CD8-positive, alpha-beta memory T cell (primary cell): ENCODE results near the gene SOX6. TPM values are rescaled to one million over a fixed set of nuclear protein-coding genes. Genes with fewer than 3 reads are reported as not detected.

Source experiments
- CTCF ChIA-PET: fragments of 350-600 bp; sonication (Branson Sonifier 250); formaldehyde crosslinking; loops from one replicate; lab custom pipeline; 2021; ENCODE audit warnings: antibody characterized with exemption; lab: Charles Lee
- POLR2A ChIA-PET: fragments of 350-600 bp; sonication (Branson Sonifier 250); formaldehyde crosslinking; loops from one replicate; lab custom pipeline; 2021; ENCODE audit warnings: antibody characterized with exemption; lab: Charles Lee
- DNase-seq, 5 donors: peaks; one replicate each; pipeline versions ENCODE4 v3.0.0 to v3.0.0-alpha.2; 2020 to 2022; ENCODE audit warnings: mixed read lengths in 1 of 5
- H3K27ac ChIP-seq: one replicate; pipeline ENCODE4 v1.7.0; 2013; ENCODE audit warnings: low read depth, mild to moderate bottlenecking, low read length, moderate library complexity
- H3K27me3 ChIP-seq: 2 replicates; pipeline ENCODE4 v1.7.0; 2013; ENCODE audit warnings: low read length, mild to moderate bottlenecking; ENCODE audit not compliant: insufficient read depth, poor library complexity, severe bottlenecking
- H3K36me3 ChIP-seq: 2 replicates; pipeline ENCODE4 v1.7.0; 2013; ENCODE audit warnings: mild to moderate bottlenecking, low read length, moderate library complexity; ENCODE audit not compliant: insufficient read depth
- H3K4me1 ChIP-seq: 2 replicates; pipeline ENCODE4 v1.7.0; 2013; ENCODE audit warnings: mild to moderate bottlenecking, low read length, moderate library complexity; ENCODE audit not compliant: insufficient read depth
- H3K4me3 ChIP-seq: 2 replicates; pipeline ENCODE4 v1.7.0; 2013; ENCODE audit warnings: mild to moderate bottlenecking, low read length
- H3K9me3 ChIP-seq: 2 replicates; pipeline ENCODE4 v1.7.0; 2013; ENCODE audit warnings: mild to moderate bottlenecking, low read length
- H3K27ac Mint-ChIP-seq, 8 donors: one replicate each; pipeline ENCODE4 v1.8.0; 2020 to 2021; ENCODE audit warnings: mixed read lengths in 8 of 8, mild to moderate bottlenecking in 6 of 8, inconsistent platforms in 3 of 8, moderate library complexity in 3 of 8
- H3K27me3 Mint-ChIP-seq, 2 donors: one replicate each; pipeline ENCODE4 v1.8.0; 2020 to 2021; ENCODE audit warnings: mixed read lengths in 2 of 2, mild to moderate bottlenecking in 1 of 2, moderate library complexity in 1 of 2
- H3K36me3 Mint-ChIP-seq, 3 donors: one replicate each; pipeline ENCODE4 v1.8.0; 2020 to 2021; ENCODE audit warnings: mixed read lengths in 3 of 3, inconsistent platforms in 1 of 3, mild to moderate bottlenecking in 1 of 3
- H3K4me1 Mint-ChIP-seq, 3 donors: one replicate each; pipeline ENCODE4 v1.8.0; 2020 to 2021; ENCODE audit warnings: mixed read lengths in 3 of 3, inconsistent platforms in 1 of 3, mild to moderate bottlenecking in 1 of 3
- H3K4me3 Mint-ChIP-seq, 7 donors: one replicate each; pipeline ENCODE4 v1.8.0; 2020 to 2021; ENCODE audit warnings: mixed read lengths in 7 of 7, mild to moderate bottlenecking in 6 of 7, moderate library complexity in 4 of 7, inconsistent platforms in 2 of 7
- H3K9me3 Mint-ChIP-seq, 5 donors: one replicate each; pipeline ENCODE4 v1.8.0; 2020 to 2022; ENCODE audit warnings: mixed read lengths in 5 of 5, mild to moderate bottlenecking in 3 of 5, moderate library complexity in 2 of 5, inconsistent platforms in 1 of 5
- polyA plus RNA-seq: library from polyadenylated mRNA; unstranded; fragments of 300-500 nt; fragmentation: Illumina TruSeq; gene quantifications from one replicate; pipeline ENCODE4 v1.2.3, GENCODE V29; 2021
- total RNA-seq, 2 experiments: library from RNA; stranded (reverse); gene quantifications; one replicate each; pipeline ENCODE4 v1.2.3, GENCODE V29; 2021

SOX6 gene
- total and polyA plus RNA-seq, 3 experiments from 2014 or later, result not detected

- ChIA-PET CTCF (no interaction called here), POLR2A (no interaction called here)
- no peaks in the 10 kb centered on the region for H3K9me3 ChIP-seq
- no peaks in the 10 kb centered on the region for H3K27me3 ChIP-seq
- Mint-ChIP-seq H3K4me1 (no peaks in the 10 kb centered on the region), H3K36me3 (no peaks in the 10 kb centered on the region), H3K4me3 (no peak overlapping the region), H3K27ac (no peak overlapping the region), H3K27me3 (no peaks in the 10 kb centered on the region), H3K9me3 (peaks cover 0 to 3% (median 0%) of the 10 kb centered on the region in 5 donors)
- H3K36me3 ChIP-seq, result no peaks in the 10 kb centered on the region
- no peak overlapping the region for H3K4me3 ChIP-seq
- H3K4me1 ChIP-seq, result no peaks in the 10 kb centered on the region
- no peak overlapping the region for H3K27ac ChIP-seq
- DNase-seq, result no peak
Measured at GRCh38 chr11:15976433-15977045, 379.8 kb downstream of the SOX6 start.

DNA sequence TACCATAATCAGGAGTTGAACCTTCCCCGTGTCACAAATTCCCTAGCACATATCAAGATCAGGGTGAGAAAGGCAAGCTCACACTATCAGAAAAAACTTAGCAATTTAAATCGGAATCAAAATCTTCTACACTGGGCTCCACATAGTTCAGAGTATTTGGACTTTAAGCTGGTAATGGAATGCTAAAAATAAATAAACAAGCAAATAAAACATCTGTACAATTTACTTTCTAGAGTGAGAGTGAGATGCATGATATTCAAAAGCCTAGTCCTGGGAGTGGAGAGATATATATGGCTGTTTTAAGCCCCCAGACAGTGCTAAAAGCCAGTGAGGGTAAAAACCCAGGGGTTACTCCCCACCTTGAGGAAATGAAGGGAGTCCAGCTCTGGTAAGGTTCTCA is 380.6 kb downstream of the SOX6 start:
- no peak overlapping the region for H3K27ac Mint-ChIP-seq

GRCh38 chr11:15972838-15973237 is 383.5 kb downstream of the SOX6 start:
- Mint-ChIP-seq H3K27me3 (no peaks in the 10 kb centered on the region), H3K27ac (no peak overlapping the region), H3K36me3 (no peaks in the 10 kb centered on the region), H3K9me3 (peaks cover 0 to 6% (median 2%) of the 10 kb centered on the region in 5 donors), H3K4me1 (no peaks in the 10 kb centered on the region), H3K4me3 (no peak overlapping the region)
- CTCF ChIA-PET, result no interaction called here
- H3K36me3 ChIP-seq, result no peaks in the 10 kb centered on the region
- POLR2A ChIA-PET, result no interaction called here
- H3K27ac ChIP-seq, result no peak overlapping the region
- H3K4me1 ChIP-seq, result no peaks in the 10 kb centered on the region
- H3K4me3 ChIP-seq, result no peak overlapping the region
- no peaks in the 10 kb centered on the region for H3K27me3 ChIP-seq
- no peaks in the 10 kb centered on the region for H3K9me3 ChIP-seq
- DNase-seq, result no peak

More for the DNA sequence above, 380.6 kb downstream of the SOX6 start:
- no peaks in the 10 kb centered on the region for H3K36me3 ChIP-seq
- no peaks in the 10 kb centered on the region for H3K27me3 ChIP-seq
- Mint-ChIP-seq H3K27me3 (no peaks in the 10 kb centered on the region), H3K36me3 (no peaks in the 10 kb centered on the region), H3K9me3 (peaks cover 0 to 3% (median 0%) of the 10 kb centered on the region in 5 donors), H3K4me3 (no peak overlapping the region), H3K4me1 (no peaks in the 10 kb centered on the region)
- CTCF ChIA-PET, result no interaction called here
- POLR2A ChIA-PET, result no interaction called here
- no peak overlapping the region for H3K4me3 ChIP-seq
- no peaks in the 10 kb centered on the region for H3K4me1 ChIP-seq
- H3K27ac ChIP-seq, result no peak overlapping the region
- H3K9me3 ChIP-seq, result no peaks in the 10 kb centered on the region
- no peak for DNase-seq

GRCh38 chr11:15971215-15971546 is 385.2 kb downstream of the SOX6 start:
- Histone ChIP-seq H3K9me3 (no peaks in the 10 kb centered on the region), H3K36me3 (no peaks in the 10 kb centered on the region), H3K27ac (no peak overlapping the region), H3K4me3 (no peak overlapping the region), H3K27me3 (no peaks in the 10 kb centered on the region), H3K4me1 (no peaks in the 10 kb centered on the region)
- H3K9me3 Mint-ChIP-seq, result peaks cover 0 to 6% (median 3%) of the 10 kb centered on the region in 5 donors
- no peak overlapping the region for H3K27ac Mint-ChIP-seq
- no peak overlapping the region for H3K4me3 Mint-ChIP-seq
- H3K4me1 Mint-ChIP-seq, result no peaks in the 10 kb centered on the region
- H3K27me3 Mint-ChIP-seq, result no peaks in the 10 kb centered on the region
- CTCF ChIA-PET, result no interaction called here
- H3K36me3 Mint-ChIP-seq, result no peaks in the 10 kb centered on the region
- DNase-seq, result no peak
- POLR2A ChIA-PET, result no interaction called here

DNA sequence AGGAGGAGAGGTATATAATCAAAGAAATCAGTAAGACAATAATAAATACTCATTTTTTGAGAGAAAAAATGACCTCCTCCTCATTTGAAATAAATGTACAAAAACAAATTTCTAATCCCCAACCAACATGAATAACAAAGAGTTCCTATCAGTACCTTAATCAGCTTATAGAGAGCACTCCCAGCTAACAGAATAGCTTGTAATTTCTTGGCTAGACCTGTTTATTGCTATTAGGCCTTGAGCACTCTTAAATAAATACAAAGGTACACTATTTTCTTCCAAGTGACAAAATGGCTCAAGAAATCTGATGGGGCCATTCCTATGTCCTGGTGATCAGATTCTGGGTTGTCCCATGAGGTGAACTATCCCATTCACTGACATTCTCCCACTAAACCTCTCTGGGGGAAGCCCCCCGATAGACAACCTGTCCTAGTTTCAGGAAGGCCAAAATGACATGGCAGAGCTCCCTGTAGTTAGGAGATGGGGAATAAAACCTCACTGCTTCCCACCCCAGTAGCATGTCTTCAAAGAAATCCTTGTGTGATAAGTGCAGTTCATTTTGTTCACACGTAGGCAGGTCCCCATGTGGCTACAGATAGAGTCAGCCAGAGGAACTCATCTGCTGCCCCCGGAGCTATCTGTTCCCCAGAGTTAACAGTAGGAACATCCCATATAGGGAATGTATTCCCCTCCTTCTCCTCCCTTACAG is 385.7 kb downstream of the SOX6 start:
- Mint-ChIP-seq H3K27ac (no peak overlapping the region), H3K9me3 (peaks cover 0 to 7% (median 3%) of the 10 kb centered on the region in 5 donors), H3K36me3 (no peaks in the 10 kb centered on the region), H3K4me3 (no peak overlapping the region), H3K4me1 (no peaks in the 10 kb centered on the region), H3K27me3 (no peaks in the 10 kb centered on the region)
- Histone ChIP-seq H3K4me1 (no peaks in the 10 kb centered on the region), H3K27me3 (no peaks in the 10 kb centered on the region), H3K36me3 (no peaks in the 10 kb centered on the region), H3K4me3 (no peak overlapping the region), H3K9me3 (no peaks in the 10 kb centered on the region), H3K27ac (no peak overlapping the region)
- POLR2A ChIA-PET, result no interaction called here
- CTCF ChIA-PET, result no interaction called here
- DNase-seq, result no peak

DNA sequence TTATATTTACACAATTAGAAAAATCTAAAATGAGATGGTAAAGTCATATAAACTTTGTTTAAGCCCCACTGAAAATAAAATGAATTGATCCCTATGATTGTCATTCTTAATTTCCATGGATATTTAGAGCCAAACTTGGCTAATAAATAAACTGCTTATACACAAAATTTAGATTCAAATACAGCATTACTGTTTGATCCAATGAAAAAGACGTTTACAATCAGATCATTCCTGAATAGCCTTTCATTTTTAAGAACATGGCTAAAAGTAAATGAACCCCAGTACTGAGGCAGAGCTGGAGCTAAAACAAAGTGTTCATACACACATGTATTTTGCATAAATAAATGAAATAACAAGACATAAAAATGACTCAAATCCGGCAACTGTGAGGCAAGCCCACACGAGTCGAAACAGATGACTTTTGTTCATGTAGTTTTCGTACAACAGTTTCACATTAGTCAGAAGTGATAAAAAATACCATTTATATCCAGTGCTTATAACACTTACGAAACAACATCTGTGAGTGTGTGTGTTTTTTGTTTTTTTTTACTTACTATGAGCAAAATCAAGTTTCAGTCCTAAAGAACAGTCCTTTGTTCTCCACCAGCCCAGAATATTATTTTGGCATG is 386.5 kb downstream of the SOX6 start:
- Histone ChIP-seq H3K4me1 (no peaks in the 10 kb centered on the region), H3K27ac (peak overlapping the region; percentile 29), H3K36me3 (no peaks in the 10 kb centered on the region), H3K27me3 (no peaks in the 10 kb centered on the region), H3K4me3 (no peak overlapping the region), H3K9me3 (no peaks in the 10 kb centered on the region)
- Mint-ChIP-seq H3K4me1 (no peaks in the 10 kb centered on the region), H3K9me3 (peaks cover 0 to 11% (median 3%) of the 10 kb centered on the region in 5 donors), H3K36me3 (no peaks in the 10 kb centered on the region), H3K27ac (no peak overlapping the region), H3K4me3 (no peak overlapping the region), H3K27me3 (no peaks in the 10 kb centered on the region)
- ChIA-PET POLR2A (no interaction called here), CTCF (no interaction called here)
- no peak for DNase-seq

GRCh38 chr11:15969281-15969680 is 387.1 kb downstream of the SOX6 start:
- CTCF ChIA-PET, result no interaction called here
- Histone ChIP-seq H3K36me3 (no peaks in the 10 kb centered on the region), H3K27me3 (no peaks in the 10 kb centered on the region), H3K27ac (peak overlapping the region; percentile 29), H3K9me3 (no peaks in the 10 kb centered on the region), H3K4me3 (no peak overlapping the region), H3K4me1 (no peaks in the 10 kb centered on the region)
- Mint-ChIP-seq H3K27me3 (no peaks in the 10 kb centered on the region), H3K4me3 (no peak overlapping the region), H3K9me3 (peaks cover 0 to 11% (median 3%) of the 10 kb centered on the region in 5 donors), H3K36me3 (no peaks in the 10 kb centered on the region), H3K27ac (no peak overlapping the region), H3K4me1 (no peaks in the 10 kb centered on the region)
- DNase-seq, result no peak
- POLR2A ChIA-PET, result no interaction called here

GRCh38 chr11:15968461-15969130 is 387.8 kb downstream of the SOX6 start:
- Mint-ChIP-seq H3K27ac (no peak overlapping the region), H3K4me1 (no peaks in the 10 kb centered on the region), H3K36me3 (no peaks in the 10 kb centered on the region), H3K4me3 (no peak overlapping the region), H3K27me3 (no peaks in the 10 kb centered on the region), H3K9me3 (peaks cover 0 to 8% (median 3%) of the 10 kb centered on the region in 5 donors)
- ChIA-PET POLR2A (no interaction called here), CTCF (no interaction called here)
- no peak for DNase-seq
- Histone ChIP-seq H3K4me3 (no peak overlapping the region), H3K27ac (peak overlapping the region; percentile 29), H3K4me1 (no peaks in the 10 kb centered on the region), H3K9me3 (no peaks in the 10 kb centered on the region), H3K27me3 (no peaks in the 10 kb centered on the region), H3K36me3 (no peaks in the 10 kb centered on the region)
